ENCODE measurements around the gene HOXC5. TPM values are rescaled to one million over a fixed set of nuclear protein-coding genes. Genes with fewer than 3 reads are reported as not detected.

Gene HOXC5
- total RNA-seq, 1 experiment from 2014 or later, result not detected

GRCh38 chr12:53983950-53984572 is 48.8 kb upstream of the HOXC5 start:
- Mint-ChIP-seq H3K4me1 (peaks cover 3 to 8% of the 10 kb centered on the region in 2 experiments; a peak in 2 of 4 replicates), H3K36me3 (ENCODE audit: insufficient read depth in 1 of 3, low read depth in 3 of 3) (no peaks in the 10 kb centered on the region; a peak in 2 of 7 replicates), H3K9me3 (peaks cover 6 to 14% of the 10 kb centered on the region in 2 experiments; a peak in 4 of 5 replicates), H3K4me3 (no peak overlapping the region), H3K27ac (no peak overlapping the region), H3K27me3 (ENCODE audit: low read depth) (peaks cover 100% of the 10 kb centered on the region)
- H2BK15ac ChIP-seq (ENCODE audit: low read depth, low read length), result no peak overlapping the region
- H3K4me2 ChIP-seq (ENCODE audit: insufficient read depth, insufficient read length, low read length), result no peak overlapping the region
- no peak overlapping the region for H3K14ac ChIP-seq (ENCODE audit: insufficient read depth, low read length)
- no peak overlapping the region for H2AFZ ChIP-seq (ENCODE audit: low read length)
- no peak overlapping the region for H2BK20ac ChIP-seq (ENCODE audit: low read depth, low read length, poor library complexity, severe bottlenecking)
- TF ChIP-seq CTCF (conservative IDR thresholded peaks at IDR 0.05), result no peak
- H4K91ac ChIP-seq (ENCODE audit: insufficient read length, low read depth, low read length), result no peak overlapping the region
- no peak overlapping the region for H3K4ac ChIP-seq (ENCODE audit: low read depth, low read length)
- H2AK5ac ChIP-seq (ENCODE audit: insufficient read length, low read length), result no peak overlapping the region
- no peak overlapping the region for H2BK12ac ChIP-seq (ENCODE audit: insufficient read length, low read depth, low read length)
- H3K79me2 ChIP-seq (ENCODE audit: insufficient read depth, low read length), result no peaks in the 10 kb centered on the region
- no peak overlapping the region for H3K9ac ChIP-seq (ENCODE audit: extremely low read depth, insufficient read length, low read length)
- H3K27ac ChIP-seq (ENCODE audit: insufficient read length, low read depth, low read length), result no peak overlapping the region
- H3K18ac ChIP-seq (ENCODE audit: insufficient read length, low read depth, low read length), result no peak overlapping the region
- WGBS (ENCODE audit: extremely low coverage, insufficient read length, low lambda C conversion rate), result no CpG with 5 or more reads among the region's 30 CpGs
- H3T11ph ChIP-seq (ENCODE audit: low read length), result no peak overlapping the region
- no peaks in the 10 kb centered on the region for H3K79me1 ChIP-seq (ENCODE audit: insufficient read depth, low read depth, low read length, poor library complexity, severe bottlenecking)
- no peak overlapping the region for H2BK120ac ChIP-seq (ENCODE audit: low read depth, low read length, poor library complexity, severe bottlenecking)
- no peaks in the 10 kb centered on the region for H4K20me1 ChIP-seq (ENCODE audit: control insufficient read depth, insufficient read depth, insufficient read length)
- no peak overlapping the region for H3K23ac ChIP-seq (ENCODE audit: insufficient read length, low read depth, low read length)
- DNase-seq, result no peak
- H3K27me3 ChIP-seq (ENCODE audit: insufficient read depth, low read length), result peaks cover 94% of the 10 kb centered on the region
- no peaks in the 10 kb centered on the region for H3K23me2 ChIP-seq (ENCODE audit: insufficient read length, low read depth, low read length, poor library complexity, severe bottlenecking)
- no peaks in the 10 kb centered on the region for H3K9me3 ChIP-seq (ENCODE audit: control insufficient read depth, low read depth, low read length)
- H4K5ac ChIP-seq (ENCODE audit: insufficient read length, low read depth, low read length), result no peak overlapping the region
- H2BK5ac ChIP-seq (ENCODE audit: insufficient read length, low read length), result no peak overlapping the region
- H3K56ac ChIP-seq (ENCODE audit: insufficient read length, low read depth, low read length), result no peak overlapping the region
- no peak overlapping the region for H4K8ac ChIP-seq (replicated peaks; ENCODE audit: insufficient read length, low read depth, low read length)
- H3K4me1 ChIP-seq (ENCODE audit: insufficient read depth, low read length), result no peaks in the 10 kb centered on the region
